Activated CD4-positive, alpha-beta memory T cell treated with anti-CD3 and anti-CD28 coated beads for 36 hours (primary cell): Measurements from ENCODE around the gene SPATA20. TPM values are rescaled to one million over a fixed set of nuclear protein-coding genes. Genes with fewer than 3 reads are reported as not detected.

Source experiments
- CTCF ChIA-PET: fragments of 350-600 bp; sonication (Branson Sonifier 250); formaldehyde crosslinking; loops from one replicate; lab custom pipeline; 2021; ENCODE audit warnings: antibody characterized with exemption, inconsistent platforms; lab: Charles Lee
- POLR2A ChIA-PET: fragments of 350-600 bp; sonication (Branson Sonifier 250); formaldehyde crosslinking; loops from one replicate; lab custom pipeline; 2021; ENCODE audit warnings: antibody characterized with exemption; lab: Charles Lee
- DNase-seq: peaks from one replicate; pipeline ENCODE4 v3.0.0-alpha.2; 2020
- H3K27ac Mint-ChIP-seq: one replicate; pipeline ENCODE4 v1.8.0; 2021; ENCODE audit warnings: mixed read lengths
- H3K27me3 Mint-ChIP-seq: one replicate; pipeline ENCODE4 v1.8.0; 2021; ENCODE audit warnings: mixed read lengths
- H3K36me3 Mint-ChIP-seq: one replicate; pipeline ENCODE4 v1.8.0; 2021; ENCODE audit warnings: mixed read lengths
- H3K4me1 Mint-ChIP-seq: one replicate; pipeline ENCODE4 v1.8.0; 2021; ENCODE audit warnings: low read depth, mixed read lengths
- H3K4me3 Mint-ChIP-seq: one replicate; pipeline ENCODE4 v1.8.0; 2021; ENCODE audit warnings: mild to moderate bottlenecking, mixed read lengths
- H3K9me3 Mint-ChIP-seq: one replicate; pipeline ENCODE4 v1.8.0; 2021; ENCODE audit warnings: mixed read lengths
- intact Hi-C: fragments of 100-400 bp; cut with micrococcal nuclease; formaldehyde crosslinking; loops from one replicate; pipeline ENCODE4 v1.15.1; 2023
- total RNA-seq, 2 experiments: library from RNA; stranded (reverse); gene quantifications; one replicate each; pipeline ENCODE4 v1.2.3, GENCODE V29; 2021

The SPATA20 gene
- total RNA-seq, 2 experiments from 2014 or later = 22.8 to 23.4 TPM

- H3K27me3 Mint-ChIP-seq = peaks cover 36% of the 10 kb centered on the region
- no peak for DNase-seq
- peaks cover 16% of the 10 kb centered on the region for H3K4me1 Mint-ChIP-seq
- CTCF ChIA-PET = interaction anchor here (1.0 kb wide), 1 partner anchor 247 kb away, joined by 3 read pairs; no protein-coding TSS in a partner anchor
- POLR2A ChIA-PET = no interaction called here
- H3K4me3 Mint-ChIP-seq = no peak overlapping the region
- no peaks in the 10 kb centered on the region for H3K9me3 Mint-ChIP-seq
- no peaks in the 10 kb centered on the region for H3K36me3 Mint-ChIP-seq
- intact Hi-C loops = loop anchor here (2.0 kb wide), 1 partner anchor 57 kb away; the partner anchor contains the start of gene RSAD1
- no peak overlapping the region for H3K27ac Mint-ChIP-seq
Measured at GRCh38 chr17:50535407-50535806, 11.6 kb upstream of the SPATA20 start.

GRCh38 chr17:50536683-50537646 lies 10.0 kb upstream of the SPATA20 start:
- POLR2A ChIA-PET = no interaction called here
- CTCF ChIA-PET = interaction anchor here (0.6 kb wide), 1 partner anchor 168 kb away, joined by 3 read pairs; no protein-coding TSS in a partner anchor
- Mint-ChIP-seq H3K27me3 (peaks cover 27% of the 10 kb centered on the region), H3K36me3 (no peaks in the 10 kb centered on the region), H3K27ac (no peak overlapping the region), H3K4me1 (peaks cover 22% of the 10 kb centered on the region), H3K4me3 (no peak overlapping the region), H3K9me3 (no peaks in the 10 kb centered on the region)
- intact Hi-C loops = no loop called here
- no peak for DNase-seq

GRCh38 chr17:50537721-50538548 lies 9.0 kb upstream of the SPATA20 start:
- Mint-ChIP-seq H3K36me3 (no peaks in the 10 kb centered on the region), H3K27ac (no peak overlapping the region), H3K4me1 (peaks cover 28% of the 10 kb centered on the region), H3K4me3 (no peak overlapping the region), H3K27me3 (peaks cover 18% of the 10 kb centered on the region), H3K9me3 (no peaks in the 10 kb centered on the region)
- intact Hi-C loops = no loop called here
- DNase-seq = no peak
- ChIA-PET POLR2A (no interaction called here), CTCF (interaction anchor here (0.6 kb wide), 1 partner anchor 167 kb away, joined by 3 read pairs; no protein-coding TSS in a partner anchor)

GRCh38 chr17:50538549-50539410 lies 8.2 kb upstream of the SPATA20 start:
- Mint-ChIP-seq H3K27ac (no peak overlapping the region), H3K4me3 (no peak overlapping the region), H3K36me3 (no peaks in the 10 kb centered on the region), H3K9me3 (no peaks in the 10 kb centered on the region), H3K4me1 (peaks cover 19% of the 10 kb centered on the region), H3K27me3 (peaks cover 10% of the 10 kb centered on the region)
- intact Hi-C loops = no loop called here
- ChIA-PET POLR2A (no interaction called here), CTCF (no interaction called here)
- DNase-seq = no peak

- H3K36me3 Mint-ChIP-seq = no peaks in the 10 kb centered on the region
- ChIA-PET CTCF (no interaction called here), POLR2A (no interaction called here)
- no peaks in the 10 kb centered on the region for H3K9me3 Mint-ChIP-seq
- intact Hi-C loops = loop anchor here (5.0 to 10.0 kb wide), 2 partner anchors 167 to 415 kb away; partner anchors contain the start of gene ANKRD40
- no peak for DNase-seq
- no peak overlapping the region for H3K27ac Mint-ChIP-seq
- H3K27me3 Mint-ChIP-seq = peaks cover 7% of the 10 kb centered on the region
- no peak overlapping the region for H3K4me3 Mint-ChIP-seq
- H3K4me1 Mint-ChIP-seq = peaks cover 12% of the 10 kb centered on the region
Measured at GRCh38 chr17:50539762-50540559, 7.0 kb upstream of the SPATA20 start.

- intact Hi-C loops = loop anchor here (5.0 to 10.0 kb wide), 2 partner anchors 167 to 414 kb away; partner anchors contain the start of gene ANKRD40
- peaks cover 12% of the 10 kb centered on the region for H3K4me1 Mint-ChIP-seq
Measured at GRCh38 chr17:50540560-50541401, 6.2 kb upstream of the SPATA20 start.

GRCh38 chr17:50541402-50541715 lies 5.6 kb upstream of the SPATA20 start:
- POLR2A ChIA-PET = interaction anchor here (1.0 to 1.8 kb wide), 2 partner anchors 30 to 325 kb away, joined by 3 to 5 read pairs; no protein-coding TSS in a partner anchor
- CTCF ChIA-PET = interaction anchor here (0.9 to 1.8 kb wide), 9 partner anchors 15 to 87 kb away, joined by 3 to 8 read pairs (median 4); partner anchors contain the start of genes CACNA1G and RSAD1
- Mint-ChIP-seq H3K4me1 (peaks cover 12% of the 10 kb centered on the region), H3K36me3 (no peaks in the 10 kb centered on the region), H3K27ac (no peak overlapping the region), H3K9me3 (no peaks in the 10 kb centered on the region), H3K4me3 (peak overlapping the region; percentile 75), H3K27me3 (peaks cover 6% of the 10 kb centered on the region)
- intact Hi-C loops = loop anchor here (5.0 to 10.0 kb wide), 2 partner anchors 166 to 413 kb away; partner anchors contain the start of gene ANKRD40
- no peak for DNase-seq

More at GRCh38 chr17:50540560-50541401, 6.2 kb upstream of the SPATA20 start:
- H3K4me3 Mint-ChIP-seq = peak overlapping the region; percentile 75
- no peaks in the 10 kb centered on the region for H3K9me3 Mint-ChIP-seq
- ChIA-PET CTCF (interaction anchor here (1.1 to 1.8 kb wide), 5 partner anchors 15 to 88 kb away, joined by 3 to 6 read pairs (median 5); partner anchors contain the start of genes CACNA1G and RSAD1), POLR2A (interaction anchor here (1.0 to 1.8 kb wide), 2 partner anchors 30 to 326 kb away, joined by 3 to 5 read pairs; no protein-coding TSS in a partner anchor)
- H3K36me3 Mint-ChIP-seq = no peaks in the 10 kb centered on the region
- H3K27me3 Mint-ChIP-seq = peaks cover 6% of the 10 kb centered on the region
- H3K27ac Mint-ChIP-seq = no peak overlapping the region
- DNase-seq = no peak

- Mint-ChIP-seq H3K27ac (no peak overlapping the region), H3K27me3 (peaks cover 6% of the 10 kb centered on the region), H3K4me3 (peak overlapping the region; percentile 75), H3K4me1 (peaks cover 16% of the 10 kb centered on the region), H3K36me3 (no peaks in the 10 kb centered on the region), H3K9me3 (no peaks in the 10 kb centered on the region)
- ChIA-PET CTCF (interaction anchor here (0.6 to 1.8 kb wide), 14 partner anchors 8 to 198 kb away, joined by 3 to 8 read pairs (median 3); partner anchors contain the start of genes CACNA1G and RSAD1), POLR2A (interaction anchor here (1.0 to 1.8 kb wide), 3 partner anchors 31 to 325 kb away, joined by 3 to 5 read pairs (median 3); no protein-coding TSS in a partner anchor)
- DNase-seq = peak; percentile 89
- intact Hi-C loops = loop anchor here (1.0 to 10.0 kb wide), 5 partner anchors 31 to 413 kb away; partner anchors contain the start of genes ACSF2 and ANKRD40
Measured at GRCh38 chr17:50541716-50542688, 5.0 kb upstream of the SPATA20 start.
